Measurements from ENCODE around the gene SCN3B. TPM values are rescaled to one million over a fixed set of nuclear protein-coding genes. Genes with fewer than 3 reads are reported as not detected.

SCN3B gene
- total and polyA plus RNA-seq, 4 donors = 0.05 to 0.17 (median 0.05) TPM; not detected in 1

DNA sequence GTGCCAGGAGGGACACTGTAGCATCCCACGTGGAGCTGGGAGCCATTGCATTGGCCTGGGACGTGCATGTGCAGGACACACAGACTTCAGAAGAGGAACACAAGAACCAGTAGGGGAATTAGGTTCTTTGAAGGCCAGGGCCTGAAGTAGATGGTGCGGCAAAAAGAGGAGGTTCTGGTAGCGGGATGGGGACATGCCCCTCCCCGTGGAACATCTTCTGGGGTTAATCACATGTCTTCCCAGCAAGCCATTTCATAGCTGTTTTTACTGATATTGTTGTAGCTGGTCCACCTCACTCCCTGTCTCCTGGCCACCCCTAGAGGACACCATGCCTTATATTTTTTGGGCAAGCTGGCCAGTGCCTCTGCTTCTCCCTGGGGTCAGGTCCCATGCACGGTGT is 74.3 kb downstream of the SCN3B start (continued):
- no peak for TF ChIP-seq HNF4A (conservative IDR thresholded peaks at IDR 0.05)

DNA sequence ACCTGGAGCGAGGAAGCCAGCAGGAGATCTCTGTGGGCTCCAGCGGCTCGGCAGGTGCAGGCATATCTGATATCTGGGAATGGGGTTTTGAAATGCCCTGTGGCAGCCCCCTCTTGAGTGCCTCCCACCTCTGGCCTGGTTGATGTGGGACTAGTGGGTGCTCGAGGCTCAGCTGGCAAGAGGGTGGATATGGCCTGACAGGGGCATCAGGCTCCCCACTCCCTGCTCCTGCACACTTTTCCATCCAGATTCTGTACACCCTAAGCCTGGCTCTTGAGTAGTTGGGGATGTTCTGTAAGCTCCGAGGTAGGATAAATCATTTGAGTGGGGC is 75.0 kb downstream of the SCN3B start:
- WGBS = 85% methylated on average over 5 of the region's 5 CpGs
- no peaks in the 10 kb centered on the region for H3K9me3 ChIP-seq (ENCODE audit: control insufficient read depth in 4 of 4, low read length in 3 of 4)
- peaks cover 0 to 6% (median 0%) of the 10 kb centered on the region in 4 donors for H3K27me3 ChIP-seq (ENCODE audit: control insufficient read depth in 4 of 4, insufficient read depth in 4 of 4, low read length in 3 of 4)
- H3K4me3 ChIP-seq (ENCODE audit: low read depth in 1 of 3, low read length in 3 of 3) = no peak overlapping the region
- peaks cover 0 to 3% (median 0%) of the 10 kb centered on the region in 4 donors for H3K4me1 ChIP-seq (ENCODE audit: control insufficient read depth in 4 of 4, insufficient read depth in 4 of 4, low read length in 3 of 4)
- H3K27ac ChIP-seq (ENCODE audit: low read depth in 1 of 2, low read length in 2 of 2) = no peak overlapping the region
- no peak for DNase-seq (ENCODE audit: low spot score)
- TF ChIP-seq SP1 (IDR thresholded peaks at IDR 0.05) = no peak
- TF ChIP-seq REST (IDR thresholded peaks at IDR 0.05) = no peak
- no peak for TF ChIP-seq ZBTB33 (IDR thresholded peaks at IDR 0.05)
- no peak for TF ChIP-seq YY1 (IDR thresholded peaks at IDR 0.05)
- no peak for TF ChIP-seq CTCF (IDR thresholded peaks at IDR 0.05; ENCODE audit: low read depth, low read length, missing input control)
- TF ChIP-seq RXRA (IDR thresholded peaks at IDR 0.05) = no peak
- TF ChIP-seq TAF1 (conservative IDR thresholded peaks at IDR 0.05) = no peak
- TF ChIP-seq HNF4G (IDR thresholded peaks at IDR 0.05) = no peak
- no peak for TF ChIP-seq FOXA1 (IDR thresholded peaks at IDR 0.05)
- no peak for TF ChIP-seq NR2F2 (IDR thresholded peaks at IDR 0.05)
- no peak for TF ChIP-seq RAD21 (IDR thresholded peaks at IDR 0.05)
- TF ChIP-seq, protein P1, sequence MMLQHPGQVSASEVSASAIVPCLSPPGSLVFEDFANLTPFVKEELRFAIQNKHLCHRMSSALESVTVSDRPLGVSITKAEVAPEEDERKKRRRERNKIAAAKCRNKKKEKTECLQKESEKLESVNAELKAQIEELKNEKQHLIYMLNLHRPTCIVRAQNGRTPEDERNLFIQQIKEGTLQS (IDR thresholded peaks at IDR 0.05) = no peak
- TF ChIP-seq, protein P2, sequence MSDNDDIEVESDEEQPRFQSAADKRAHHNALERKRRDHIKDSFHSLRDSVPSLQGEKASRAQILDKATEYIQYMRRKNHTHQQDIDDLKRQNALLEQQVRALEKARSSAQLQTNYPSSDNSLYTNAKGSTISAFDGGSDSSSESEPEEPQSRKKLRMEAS (IDR thresholded peaks at IDR 0.05) = no peak
- no peak for TF ChIP-seq GABPA (IDR thresholded peaks at IDR 0.05 in 1 of 2, conservative IDR thresholded peaks at IDR 0.05 in 1 of 2)
- no peak for TF ChIP-seq EGR1 (IDR thresholded peaks at IDR 0.05; ENCODE audit: low read depth in 2 of 2)
- TF ChIP-seq HNF4A (conservative IDR thresholded peaks at IDR 0.05) = no peak
- H3K36me3 ChIP-seq (ENCODE audit: control insufficient read depth in 4 of 4, insufficient read depth in 3 of 4, low read depth in 1 of 4, low read length in 3 of 4) = no peaks in the 10 kb centered on the region
- H3K9ac ChIP-seq (ENCODE audit: low read depth in 1 of 2, low read length in 2 of 2) = no peak overlapping the region

Other genes starting within 250 kb of the SCN3B start
- gene GRAMD1B, start 224.4 kb downstream of the SCN3B start, total RNA-seq = 1 to 10 TPM; 2.1 to 2.6 TPM
- gene GRAMD1B, start 224.4 kb downstream of the SCN3B start, polyA plus RNA-seq = under 1 TPM; 0.29 to 0.51 TPM
- 1 to 10 TPM; 4.6 to 5.1 TPM for gene ZNF202, start 87.0 kb upstream of the SCN3B start, total RNA-seq
- 1 to 10 TPM; 1.2 to 2.0 TPM for gene ZNF202, start 87.0 kb upstream of the SCN3B start, polyA plus RNA-seq
- not detected for gene OR6X1, start 99.9 kb upstream of the SCN3B start, total RNA-seq
- gene OR6X1, start 99.9 kb upstream of the SCN3B start, polyA plus RNA-seq = not detected
- gene OR6M1, start 151.7 kb upstream of the SCN3B start, total RNA-seq = not detected
- gene OR6M1, start 151.7 kb upstream of the SCN3B start, polyA plus RNA-seq = not detected
- not detected for gene TMEM225, start 231.0 kb upstream of the SCN3B start, total RNA-seq
- gene TMEM225, start 231.0 kb upstream of the SCN3B start, polyA plus RNA-seq = not detected
- gene OR8D4, start 247.5 kb upstream of the SCN3B start, total RNA-seq = under 1 TPM in 1 of 2 donors, not detected in 1; 0.14 TPM
- not detected for gene OR8D4, start 247.5 kb upstream of the SCN3B start, polyA plus RNA-seq

Measured in liver (tissue), 9 donors.